Hepatocyte (in vitro differentiated cells): ENCODE results near the gene TMA7B. TPM values are rescaled to one million over a fixed set of nuclear protein-coding genes. Genes with fewer than 3 reads are reported as not detected.

Experiments
- DNase-seq: peaks from one replicate; pipeline ENCODE4 v3.0.0-alpha.2; 2016; ENCODE audit warnings: low spot score
- H2AFZ ChIP-seq: fragments of 200-600 bp; sonication (generic); 2 replicates; pipeline ENCODE4 v1.6.0; 2016; ENCODE audit warnings: antibody characterized with exemption, mild to moderate bottlenecking
- H3K27ac ChIP-seq: fragments of 200-600 bp; sonication (generic); 2 replicates; pipeline ENCODE4 v1.5.1; 2016; ENCODE audit warnings: mild to moderate bottlenecking
- H3K27me3 ChIP-seq: fragments of 200-600 bp; sonication (generic); 2 replicates; pipeline ENCODE4 v1.6.1; 2016
- H3K36me3 ChIP-seq: fragments of 200-600 bp; sonication (generic); replicated peaks from 2 replicates; pipeline ENCODE4 v1.5.1; 2016; ENCODE audit warnings: low read depth; ENCODE audit not compliant: insufficient read depth
- H3K4me1 ChIP-seq: fragments of 200-600 bp; sonication (generic); 2 replicates; pipeline ENCODE4 v1.5.1; 2016; ENCODE audit warnings: mild to moderate bottlenecking, moderate library complexity; ENCODE audit not compliant: insufficient read depth
- H3K4me2 ChIP-seq: fragments of 200-600 bp; sonication (generic); 2 replicates; pipeline ENCODE4 v1.6.0; 2016
- H3K4me3 ChIP-seq: fragments of 200-600 bp; sonication (generic); 2 replicates; pipeline ENCODE4 v1.5.1; 2016; ENCODE audit warnings: mild to moderate bottlenecking
- H3K79me2 ChIP-seq: fragments of 200-600 bp; sonication (generic); 2 replicates; pipeline ENCODE4 v1.6.0; 2017; ENCODE audit warnings: mild to moderate bottlenecking
- H3K9me2 ChIP-seq: fragments of 200-600 bp; sonication (generic); replicated peaks from 2 replicates; pipeline ENCODE4 v1.6.0; 2017; ENCODE audit warnings: mild to moderate bottlenecking; ENCODE audit not compliant: insufficient read depth
- H3K9me3 ChIP-seq: fragments of 200-600 bp; sonication (generic); 2 replicates; pipeline ENCODE4 v1.5.1; 2016; ENCODE audit warnings: low read depth, mild to moderate bottlenecking
- H4K20me1 ChIP-seq: fragments of 200-600 bp; sonication (generic); 2 replicates; pipeline ENCODE4 v1.6.0; 2016; ENCODE audit warnings: mild to moderate bottlenecking; ENCODE audit not compliant: insufficient read depth, poor library complexity, severe bottlenecking
- CTCF ChIP-seq: fragments of 200-600 bp; sonication (generic); IDR thresholded peaks from 2 replicates; pipeline ENCODE4 v1.5.1; 2016; ENCODE audit warnings: antibody characterized with exemption, mild to moderate bottlenecking; ENCODE audit not compliant: poor library complexity
- EZH2 ChIP-seq: fragments of 200-600 bp; sonication (generic); IDR thresholded peaks from 2 replicates; pipeline ENCODE4 v1.6.1; 2016; ENCODE audit warnings: antibody characterized with exemption, mild to moderate bottlenecking, borderline replicate concordance
- EZH2phosphoT487 ChIP-seq: fragments of 200-600 bp; sonication (generic); IDR thresholded peaks from one replicate; pipeline ENCODE4 v1.6.1; 2018; ENCODE audit warnings: antibody characterized with exemption, mild to moderate bottlenecking, low read depth, moderate library complexity; ENCODE audit not compliant: unreplicated experiment, severe bottlenecking
- WGBS: methylation state at CpG from one replicate; pipeline ENCODE4 v1.1.6; 2016; ENCODE audit warnings: low lambda C conversion rate; ENCODE audit errors: missing lambda C conversion rate; 5-methylcytosine and 5-hydroxymethylcytosine counted together
- polyA plus RNA-seq: library from polyadenylated mRNA; unstranded; fragments of >200 nt; fragmentation: Nextera tagmentation; extraction: Ambion mirVana; gene quantifications from 2 replicates; pipeline ENCODE4 v1.2.1, GENCODE V29; 2016
- total RNA-seq: library from RNA; depleted of rRNA; stranded (reverse); fragments of >200 nt; gene quantifications from 2 replicates; pipeline ENCODE4 v1.2.3, GENCODE V29; 2014

The TMA7B gene
- total and polyA plus RNA-seq, 2 experiments from 2014 or later, result not detected

- WGBS, result 82% methylated on average over 6 of the region's 6 CpGs
- H2AFZ ChIP-seq, result no peak overlapping the region
- H3K27me3 ChIP-seq, result peaks cover 37% of the 10 kb centered on the region
- H3K9me3 ChIP-seq, result no peaks in the 10 kb centered on the region
- H3K4me3 ChIP-seq, result no peak overlapping the region
- no peak overlapping the region for H3K27ac ChIP-seq
- TF ChIP-seq EZH2phosphoT487 (no peak), CTCF (no peak), EZH2 (no peak)
- H4K20me1 ChIP-seq, result no peaks in the 10 kb centered on the region
- no peaks in the 10 kb centered on the region for H3K79me2 ChIP-seq
- no peak for DNase-seq
- H3K4me1 ChIP-seq, result no peaks in the 10 kb centered on the region
- no peaks in the 10 kb centered on the region for H3K36me3 ChIP-seq
- H3K4me2 ChIP-seq, result no peak overlapping the region
- no peaks in the 10 kb centered on the region for H3K9me2 ChIP-seq
Measured at GRCh38 chr22:39936523-39937145, 23.6 kb upstream of the TMA7B start.

- DNase-seq, result no peak
- Histone ChIP-seq H3K27me3 (peaks cover 32% of the 10 kb centered on the region), H3K27ac (no peak overlapping the region), H2AFZ (no peak overlapping the region), H3K79me2 (no peaks in the 10 kb centered on the region), H4K20me1 (no peaks in the 10 kb centered on the region), H3K9me3 (no peaks in the 10 kb centered on the region), H3K4me2 (no peak overlapping the region), H3K36me3 (no peaks in the 10 kb centered on the region), H3K4me3 (no peak overlapping the region), H3K4me1 (no peaks in the 10 kb centered on the region), H3K9me2 (no peaks in the 10 kb centered on the region)
- 93% methylated on average over 3 of the region's 3 CpGs for WGBS
- TF ChIP-seq CTCF (no peak), EZH2phosphoT487 (no peak), EZH2 (no peak)
Measured at GRCh38 chr22:39937906-39938305, 22.3 kb upstream of the TMA7B start.

- Histone ChIP-seq H3K27ac (no peak overlapping the region), H3K4me3 (no peak overlapping the region), H3K9me3 (no peaks in the 10 kb centered on the region), H3K27me3 (peaks cover 32% of the 10 kb centered on the region), H2AFZ (no peak overlapping the region), H3K79me2 (no peaks in the 10 kb centered on the region), H3K4me1 (no peaks in the 10 kb centered on the region), H3K36me3 (no peaks in the 10 kb centered on the region), H3K4me2 (no peak overlapping the region), H4K20me1 (no peaks in the 10 kb centered on the region), H3K9me2 (no peaks in the 10 kb centered on the region)
- TF ChIP-seq EZH2, result no peak
- no peak for DNase-seq
- 80% methylated on average over 13 of the region's 14 CpGs for WGBS
Measured at GRCh38 chr22:39938509-39939111, 21.6 kb upstream of the TMA7B start.

GRCh38 chr22:39939830-39940229 lies 20.4 kb upstream of the TMA7B start:
- 95% methylated on average over 3 of the region's 3 CpGs for WGBS
- no peaks in the 10 kb centered on the region for H4K20me1 ChIP-seq
- TF ChIP-seq EZH2 (no peak), CTCF (no peak), EZH2phosphoT487 (no peak)
- H3K27me3 ChIP-seq, result peaks cover 23% of the 10 kb centered on the region
- no peaks in the 10 kb centered on the region for H3K9me3 ChIP-seq
- H3K4me3 ChIP-seq, result no peak overlapping the region
- no peak overlapping the region for H3K27ac ChIP-seq
- no peak overlapping the region for H3K4me2 ChIP-seq
- H2AFZ ChIP-seq, result no peak overlapping the region
- H3K79me2 ChIP-seq, result no peaks in the 10 kb centered on the region
- H3K4me1 ChIP-seq, result no peaks in the 10 kb centered on the region
- no peak for DNase-seq
- H3K9me2 ChIP-seq, result no peaks in the 10 kb centered on the region
- H3K36me3 ChIP-seq, result no peaks in the 10 kb centered on the region
